GM06990 (cell line): ENCODE measurements around the gene AFG1L.

Experiments used
- DNase-seq: peaks from one replicate; pipeline ENCODE4 v3.0.0-alpha.2; 2011; ENCODE audit not compliant: insufficient read length; ENCODE audit errors: extremely low read depth
- H3K27me3 ChIP-seq: replicated peaks from 2 replicates; pipeline ENCODE4 v1.6.0; 2011; ENCODE audit warnings: low read length; ENCODE audit not compliant: control insufficient read depth, insufficient read depth
- H3K36me3 ChIP-seq: 2 replicates; pipeline ENCODE4 v1.5.1; 2011; ENCODE audit warnings: low read length; ENCODE audit not compliant: control insufficient read depth, insufficient read depth
- H3K4me3 ChIP-seq: replicated peaks from 2 replicates; pipeline ENCODE4 v1.5.1; 2011; ENCODE audit warnings: low read depth, mild to moderate bottlenecking, control low read depth, low read length
- TF ChIP-seq, protein P1 (sequence below): IDR thresholded peaks from 2 replicates; pipeline ENCODE4 v1.5.1; 2011; ENCODE audit warnings: low read length, control low read depth, mild to moderate bottlenecking, inconsistent platforms; ENCODE audit not compliant: insufficient read depth, poor library complexity, severe bottlenecking

Gene AFG1L

DNA sequence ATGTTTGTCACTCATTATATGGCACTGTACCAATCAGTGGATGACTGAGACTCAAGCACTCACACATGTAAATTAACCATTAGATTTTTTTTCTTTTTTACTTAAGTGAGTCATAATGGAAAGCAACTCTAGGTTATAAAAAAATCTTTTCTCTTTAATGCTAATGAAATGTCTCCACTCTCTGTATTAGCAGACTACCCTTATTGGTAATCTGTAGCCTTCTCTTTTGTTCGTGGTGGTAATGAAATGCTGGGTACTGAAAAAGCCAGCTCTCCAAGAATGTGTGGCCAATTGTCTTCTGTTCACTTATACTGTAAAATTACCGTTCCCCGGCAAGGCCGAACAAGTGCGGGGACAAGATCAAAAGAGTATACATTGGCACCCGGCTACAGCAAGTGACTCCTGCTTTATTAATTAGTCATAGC is 69.0 kb downstream of the AFG1L start:
- TF ChIP-seq, protein P1, sequence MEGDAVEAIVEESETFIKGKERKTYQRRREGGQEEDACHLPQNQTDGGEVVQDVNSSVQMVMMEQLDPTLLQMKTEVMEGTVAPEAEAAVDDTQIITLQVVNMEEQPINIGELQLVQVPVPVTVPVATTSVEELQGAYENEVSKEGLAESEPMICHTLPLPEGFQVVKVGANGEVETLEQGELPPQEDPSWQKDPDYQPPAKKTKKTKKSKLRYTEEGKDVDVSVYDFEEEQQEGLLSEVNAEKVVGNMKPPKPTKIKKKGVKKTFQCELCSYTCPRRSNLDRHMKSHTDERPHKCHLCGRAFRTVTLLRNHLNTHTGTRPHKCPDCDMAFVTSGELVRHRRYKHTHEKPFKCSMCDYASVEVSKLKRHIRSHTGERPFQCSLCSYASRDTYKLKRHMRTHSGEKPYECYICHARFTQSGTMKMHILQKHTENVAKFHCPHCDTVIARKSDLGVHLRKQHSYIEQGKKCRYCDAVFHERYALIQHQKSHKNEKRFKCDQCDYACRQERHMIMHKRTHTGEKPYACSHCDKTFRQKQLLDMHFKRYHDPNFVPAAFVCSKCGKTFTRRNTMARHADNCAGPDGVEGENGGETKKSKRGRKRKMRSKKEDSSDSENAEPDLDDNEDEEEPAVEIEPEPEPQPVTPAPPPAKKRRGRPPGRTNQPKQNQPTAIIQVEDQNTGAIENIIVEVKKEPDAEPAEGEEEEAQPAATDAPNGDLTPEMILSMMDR: no peak
- H3K27me3 ChIP-seq: no peaks in the 10 kb centered on the region
- no peak overlapping the region for H3K4me3 ChIP-seq
- no peaks in the 10 kb centered on the region for H3K36me3 ChIP-seq
- DNase-seq: no peak

DNA sequence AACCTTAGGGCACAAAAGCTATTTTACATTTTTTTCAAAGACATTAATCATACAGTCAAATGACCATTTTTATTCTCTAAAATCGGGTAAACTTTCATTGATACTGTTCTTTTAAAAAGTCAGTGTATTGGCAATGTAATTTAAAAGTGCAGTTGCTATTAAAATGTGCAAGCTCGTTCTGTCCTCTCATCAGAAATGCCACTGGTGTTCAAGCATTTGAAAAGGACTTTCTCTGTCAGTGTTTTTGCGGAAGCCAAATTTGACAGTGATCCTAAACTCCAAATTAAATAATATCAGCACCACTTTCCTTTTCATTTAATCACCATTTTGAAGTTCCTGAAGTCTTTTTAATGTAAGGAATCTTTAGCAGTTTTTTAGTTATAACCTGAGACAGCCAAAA is 69.6 kb downstream of the AFG1L start:
- no peak for DNase-seq
- Histone ChIP-seq H3K27me3 (no peaks in the 10 kb centered on the region), H3K36me3 (no peaks in the 10 kb centered on the region), H3K4me3 (no peak overlapping the region)
- TF ChIP-seq, protein P1: no peak

DNA sequence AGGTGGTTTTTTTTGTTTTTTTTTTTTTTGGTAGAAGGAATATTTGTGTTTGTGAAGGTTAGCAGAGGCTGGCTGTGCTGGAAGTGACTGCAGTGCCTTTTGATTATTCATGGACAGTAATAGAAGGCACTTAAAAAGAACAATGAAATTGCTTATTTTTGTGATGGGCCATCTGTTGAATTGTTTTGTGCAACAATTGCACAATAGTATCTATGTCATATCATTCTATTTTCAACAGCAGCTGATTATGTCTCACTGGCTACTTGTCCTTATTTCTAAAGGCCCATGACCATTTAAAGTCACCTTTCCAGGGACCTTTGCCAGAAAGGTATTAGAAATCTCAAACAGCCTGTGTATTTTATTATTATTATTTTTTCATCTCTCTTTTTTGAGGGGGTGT is 70.6 kb downstream of the AFG1L start:
- H3K36me3 ChIP-seq: no peaks in the 10 kb centered on the region
- H3K27me3 ChIP-seq: no peaks in the 10 kb centered on the region
- no peak overlapping the region for H3K4me3 ChIP-seq
- DNase-seq: no peak
- TF ChIP-seq, protein P1: no peak

DNA sequence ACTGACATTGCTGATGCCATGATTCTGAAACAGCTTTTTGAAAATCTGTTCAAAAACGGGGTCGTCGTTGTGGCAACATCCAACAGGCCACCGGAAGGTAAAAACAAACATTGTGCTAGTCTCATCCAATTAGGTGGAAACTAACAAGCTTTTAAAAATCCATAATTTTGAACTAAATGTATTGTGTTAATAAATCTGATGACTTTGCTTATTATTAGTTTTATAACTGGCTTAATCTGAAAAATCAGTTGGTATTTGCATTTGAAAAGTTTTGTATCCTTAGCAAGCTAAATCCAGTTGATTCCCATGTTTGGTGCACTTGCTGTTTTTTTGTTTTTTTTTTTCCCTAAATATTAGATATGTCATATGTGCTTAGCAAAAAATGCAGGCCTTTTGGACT is 71.4 kb downstream of the AFG1L start:
- Histone ChIP-seq H3K36me3 (no peaks in the 10 kb centered on the region), H3K4me3 (no peak overlapping the region), H3K27me3 (no peaks in the 10 kb centered on the region)
- DNase-seq: no peak
- TF ChIP-seq, protein P1: no peak

DNA sequence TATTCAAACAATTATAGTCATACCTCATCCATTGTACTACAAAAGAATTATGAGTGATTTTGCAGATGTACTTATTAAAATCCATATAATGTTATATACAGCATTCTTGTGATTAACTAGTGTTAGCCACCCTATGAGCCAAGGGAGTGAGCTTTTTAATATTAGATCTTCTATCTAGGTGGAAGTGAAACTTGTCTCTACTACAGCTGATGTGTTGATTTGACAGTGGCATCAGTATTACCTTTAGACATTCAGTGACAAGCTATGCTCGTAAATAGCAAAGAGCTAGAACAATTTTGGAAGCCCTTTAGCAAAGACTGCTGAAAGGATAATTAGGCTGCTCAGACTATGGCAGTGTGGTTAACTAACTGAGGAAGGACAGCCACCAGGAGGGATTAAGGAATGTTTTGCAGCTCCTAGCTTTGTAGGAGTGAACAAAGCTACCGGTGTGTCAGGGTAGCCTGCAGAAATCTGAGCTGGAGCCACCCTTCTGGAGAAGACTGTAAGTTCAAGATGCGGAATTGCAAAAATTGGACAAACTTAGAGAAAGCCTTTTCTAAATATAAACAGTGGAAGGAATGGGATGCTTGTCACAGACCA is 73.7 kb downstream of the AFG1L start:
- H3K36me3 ChIP-seq: no peaks in the 10 kb centered on the region
- no peaks in the 10 kb centered on the region for H3K27me3 ChIP-seq
- no peak for DNase-seq
- TF ChIP-seq, protein P1: no peak
- no peak overlapping the region for H3K4me3 ChIP-seq

DNA sequence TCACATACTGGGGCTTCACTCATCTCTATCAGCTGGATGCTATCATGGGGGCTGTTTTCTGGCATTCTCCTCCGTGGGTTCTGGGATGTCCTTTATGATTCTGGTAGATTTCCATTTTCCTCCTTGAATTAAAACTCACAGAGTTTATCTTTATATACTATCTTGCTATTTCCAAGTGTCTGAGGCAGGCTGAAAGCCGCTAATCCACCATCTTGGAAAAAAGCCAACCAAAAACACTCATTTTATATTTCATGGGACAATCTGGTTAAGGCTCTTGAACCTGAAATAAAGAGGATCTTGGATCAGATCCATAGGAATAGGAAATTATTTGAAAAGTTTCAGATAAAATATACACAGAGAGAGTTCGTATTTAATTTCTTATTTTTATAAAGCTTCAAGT is 86.0 kb downstream of the AFG1L start:
- DNase-seq: no peak
- no peaks in the 10 kb centered on the region for H3K36me3 ChIP-seq
- TF ChIP-seq, protein P1: no peak
- no peaks in the 10 kb centered on the region for H3K27me3 ChIP-seq
- H3K4me3 ChIP-seq: no peak overlapping the region
